Posterior vena cava (tissue), 2 donors: ENCODE data around the gene DEFB118. TPM values are rescaled to one million over a fixed set of nuclear protein-coding genes. Genes with fewer than 3 reads are reported as not detected.
"Not testable (repeated sequence)": the region's sequence is repeated elsewhere in the genome, so short reads cannot be mapped to it uniquely, and the experiment has no call there.

Experiments used
- DNase-seq: peaks from one replicate; pipeline ENCODE4 v3.0.0-alpha.2; 2020; ENCODE audit warnings: low spot score
- intact Hi-C, 2 donors: fragments of 100-400 bp; cut with DNase I; formaldehyde crosslinking; loops; one replicate each; pipeline versions ENCODE4 v1.14.1 to v1.14.2; 2022 to 2023
- long read RNA-seq, 2 donors: library from polyadenylated mRNA; unstranded; transcript quantifications; one replicate each; pipeline ENCODE4 v2.0.0, GENCODE V29; 2020 to 2021
- total RNA-seq, 2 donors: library from RNA; stranded (reverse); fragmentation: NEBNext Ultra II Directional; extraction: Animal tissue kit (Norgen Biotek cat#: 25700); gene quantifications; one replicate each; pipeline ENCODE4 v1.2.1, GENCODE V29; 2021
- donor health status: DM: yes; HTN: yes; CAD: no.
- donor health status: DM: yes; HTN: yes; CAD: no.

The DEFB118 gene
- not detected for total RNA-seq
- long read RNA-seq, donor 1 = 0 reads
- long read RNA-seq, donor 2 = 0 reads

GRCh38 chr20:31368301-31368700, at the start of gene DEFB118:
TSS of gene DEFB118 (plus strand) at chr20:31368601. CDS start at chr20:31368651, 50 bp downstream.
- intact Hi-C loops = no loop called here
- DNase-seq = no peak

GRCh38 chr20:31322504-31322903, 45.9 kb upstream of the DEFB118 start:
- intact Hi-C loops = no loop called here
- no peak for DNase-seq

- DNase-seq = no peak
- intact Hi-C loops = no loop called here
Observed at GRCh38 chr20:31330893-31331292, 37.5 kb upstream of the DEFB118 start.

GRCh38 chr20:31341470-31341869, 26.9 kb upstream of the DEFB118 start:
- no peak for DNase-seq
- intact Hi-C loops = no loop called here

- intact Hi-C loops = loop anchor here in 1 of 2 donors (10.0 kb wide), 1 partner anchor 1531 kb away; no protein-coding TSS in a partner anchor
- DNase-seq = no peak
Observed at GRCh38 chr20:31355981-31356380, 12.4 kb upstream of the DEFB118 start.

GRCh38 chr20:31363295-31363694, 5.1 kb upstream of the DEFB118 start:
- DNase-seq = no peak
- intact Hi-C loops = no loop called here

- DNase-seq, intact Hi-C loops: not testable (repeated sequence)
Observed at GRCh38 chr20:31364272-31364671, 4.1 kb upstream of the DEFB118 start.

GRCh38 chr20:31374346-31374745, 5.9 kb downstream of the DEFB118 start:
- DNase-seq = no peak
- intact Hi-C loops = no loop called here

- intact Hi-C loops = no loop called here
- no peak for DNase-seq
Observed at GRCh38 chr20:31390490-31390889, 22.1 kb downstream of the DEFB118 start, which contains the start of gene DEFB119. TSS of gene DEFB119 (minus strand) at chr20:31390590. CDS start at chr20:31390483, 107 bp downstream.

- no peak for DNase-seq
- intact Hi-C loops = no loop called here
Observed at GRCh38 chr20:31392836-31393235, 24.4 kb downstream of the DEFB118 start.

GRCh38 chr20:31394900-31395299, 26.5 kb downstream of the DEFB118 start:
- intact Hi-C loops = no loop called here
- DNase-seq = no peak

- DNase-seq = no peak
- intact Hi-C loops = no loop called here
Observed at GRCh38 chr20:31403886-31404285, 35.5 kb downstream of the DEFB118 start.

GRCh38 chr20:31406115-31406514, 37.7 kb downstream of the DEFB118 start, which contains the start of gene DEFB121:
TSS of gene DEFB121 (minus strand) at chr20:31406215. CDS start at chr20:31406152, 63 bp downstream.
- DNase-seq = no peak
- intact Hi-C loops = no loop called here

- DNase-seq = no peak
- intact Hi-C loops = no loop called here
Observed at GRCh38 chr20:31410011-31410410, 41.6 kb downstream of the DEFB118 start.

GRCh38 chr20:31414381-31414780, 46.0 kb downstream of the DEFB118 start:
- intact Hi-C loops = no loop called here
- no peak for DNase-seq

GRCh38 chr20:31415653-31416052, 47.3 kb downstream of the DEFB118 start:
- intact Hi-C loops = no loop called here
- no peak for DNase-seq

- DNase-seq = no peak
- intact Hi-C loops = no loop called here
Observed at GRCh38 chr20:31418307-31418706, 49.9 kb downstream of the DEFB118 start.

Other genes with a start within 250 kb of the DEFB118 start
- gene DEFB115, start 110.9 kb upstream of the DEFB118 start, total RNA-seq = not detected
- gene DEFB116, start 60.0 kb upstream of the DEFB118 start, total RNA-seq = not detected
- gene DEFB119, start 22.0 kb downstream of the DEFB118 start, total RNA-seq = not detected
- not detected for gene DEFB121, start 37.6 kb downstream of the DEFB118 start, total RNA-seq
- not detected for gene DEFB123, start 72.0 kb downstream of the DEFB118 start, total RNA-seq
- gene DEFB124, start 106.5 kb downstream of the DEFB118 start, total RNA-seq = 1 to 10 TPM in 1 of 2 donors, under 1 TPM in 1; 0.76 to 2.9 TPM
- 1 to 10 TPM; 5.2 to 6.7 TPM for gene REM1, start 106.7 kb downstream of the DEFB118 start, total RNA-seq
- 100 to 1,000 TPM; 118 TPM for gene HM13, start 145.8 kb downstream of the DEFB118 start, total RNA-seq
- 100 to 1,000 TPM; 117 to 145 TPM for gene ID1, start 236.7 kb downstream of the DEFB118 start, total RNA-seq